Measurements from ENCODE around the gene GPSM3. TPM values are rescaled to one million over a fixed set of nuclear protein-coding genes. Genes with fewer than 3 reads are reported as not detected.
A peak's percentile ranks its signal among the peaks of the same experiment; 100 is the strongest.
"Not testable (repeated sequence)": the region's sequence is repeated elsewhere in the genome, so short reads cannot be mapped to it uniquely, and the experiment has no call there.

GPSM3 gene
- total RNA-seq, 4 donors from 2014 or later = 2.3 to 9.7 (median 3.5) TPM; not detected in 1

- DNase-seq = no peak
- H3K4me1 ChIP-seq = peaks cover 3 to 7% of the 10 kb centered on the region in 2 donors
- peak overlapping the region; percentile 89 to 100 for H3K27ac ChIP-seq
- H3K36me3 ChIP-seq = no peaks in the 10 kb centered on the region
- H3K27me3 ChIP-seq = no peaks in the 10 kb centered on the region
- intact Hi-C loops (cut with DNase I; ENCODE audit: low total_unique reads) = no loop called here
- peak overlapping the region; percentile 13 to 19 for H3K4me3 ChIP-seq
- TF ChIP-seq POLR2A (IDR thresholded peaks at IDR 0.05) (peak; percentile 66 to 98), CTCF (IDR thresholded peaks at IDR 0.05) (peak; percentile 8 to 57 (median 41))
- no peaks in the 10 kb centered on the region for H3K9me3 ChIP-seq
Measured at GRCh38 chr6:32194825-32195651, 2.6 kb upstream of the GPSM3 start.

- DNase-seq = no peak
- Histone ChIP-seq H3K4me1 (peaks cover 3 to 7% of the 10 kb centered on the region in 2 donors), H3K27ac (peak overlapping the region; percentile 89 to 100), H3K9me3 (no peaks in the 10 kb centered on the region), H3K4me3 (no peak overlapping the region), H3K36me3 (no peaks in the 10 kb centered on the region), H3K27me3 (no peaks in the 10 kb centered on the region)
- TF ChIP-seq POLR2A (IDR thresholded peaks at IDR 0.05) (no peak), CTCF (IDR thresholded peaks at IDR 0.05) (no peak)
- intact Hi-C loops (cut with DNase I; ENCODE audit: low total_unique reads) = no loop called here
Measured at GRCh38 chr6:32194388-32194787, 1.9 kb upstream of the GPSM3 start.

GRCh38 chr6:32193096-32193495, 653 bp upstream of the GPSM3 start:
- H3K27ac ChIP-seq = peak overlapping the region; percentile 98 to 100
- intact Hi-C loops (cut with DNase I; ENCODE audit: low total_unique reads); H3K4me1 ChIP-seq; H3K27me3 ChIP-seq; H3K9me3 ChIP-seq; H3K36me3 ChIP-seq; DNase-seq; H3K4me3 ChIP-seq: not testable (repeated sequence)

- Histone ChIP-seq H3K27me3 (no peaks in the 10 kb centered on the region), H3K9me3 (no peaks in the 10 kb centered on the region), H3K4me1 (peaks cover 0 to 3% of the 10 kb centered on the region in 2 donors), H3K36me3 (no peaks in the 10 kb centered on the region), H3K4me3 (no peak overlapping the region), H3K27ac (peak overlapping the region; percentile 98 to 100)
- intact Hi-C loops (cut with DNase I; ENCODE audit: low total_unique reads) = no loop called here
- no peak for DNase-seq
- TF ChIP-seq POLR2A (IDR thresholded peaks at IDR 0.05) (no peak), CTCF (IDR thresholded peaks at IDR 0.05) (no peak)
Measured at GRCh38 chr6:32191696-32192607, 491 bp downstream of the GPSM3 start.

- H3K4me3 ChIP-seq = no peak overlapping the region
- no peaks in the 10 kb centered on the region for H3K27me3 ChIP-seq
- intact Hi-C loops (cut with DNase I; ENCODE audit: low total_unique reads) = no loop called here
- peak overlapping the region; percentile 98 to 100 for H3K27ac ChIP-seq
- H3K36me3 ChIP-seq = no peaks in the 10 kb centered on the region
- TF ChIP-seq CTCF (IDR thresholded peaks at IDR 0.05) (no peak), POLR2A (IDR thresholded peaks at IDR 0.05) (no peak)
- no peaks in the 10 kb centered on the region for H3K4me1 ChIP-seq
- H3K9me3 ChIP-seq = no peaks in the 10 kb centered on the region
- no peak for DNase-seq
Measured at GRCh38 chr6:32190911-32191677, 1.3 kb downstream of the GPSM3 start.

All from uterus (tissue), 4 donors.